OCI-LY1 (cell line): ENCODE data around the gene SCN5A.

Experiments used
- H2AFZ ChIP-seq: fragments of 200-600 bp; sonication (generic), shearing (Covaris generic); 2 replicates; pipeline ENCODE4 v1.6.0; 2014; ENCODE audit warnings: antibody characterized with exemption, mild to moderate bottlenecking, low read length
- H3F3A ChIP-seq: fragments of 200-600 bp; sonication (generic), shearing (Covaris generic); 2 replicates; pipeline ENCODE4 v1.6.0; 2014; ENCODE audit warnings: mild to moderate bottlenecking, antibody characterized with exemption, low read length, moderate library complexity; ENCODE audit not compliant: insufficient read depth
- H3K27ac ChIP-seq: fragments of 200-600 bp; sonication (generic); 2 replicates; pipeline ENCODE4 v1.5.1; 2014; ENCODE audit warnings: low read length, mixed run types, mild to moderate bottlenecking, low read depth; ENCODE audit not compliant: poor library complexity, severe bottlenecking
- H3K27me3 ChIP-seq: fragments of 200-600 bp; sonication (generic); 2 replicates; pipeline ENCODE4 v1.6.0; 2014; ENCODE audit warnings: antibody characterized with exemption, mild to moderate bottlenecking, low read length, moderate library complexity; ENCODE audit not compliant: insufficient read depth
- H3K36me3 ChIP-seq: fragments of 200-600 bp; sonication (generic); 2 replicates; pipeline ENCODE4 v1.6.1; 2014; ENCODE audit warnings: mild to moderate bottlenecking, antibody characterized with exemption, low read length, moderate library complexity, mixed read lengths; ENCODE audit not compliant: insufficient read depth
- H3K4me1 ChIP-seq: fragments of 200-600 bp; sonication (generic); 2 replicates; pipeline ENCODE4 v1.5.1; 2014; ENCODE audit warnings: mild to moderate bottlenecking, low read length, moderate library complexity; ENCODE audit not compliant: insufficient read depth, severe bottlenecking
- H3K4me2 ChIP-seq: fragments of 200-600 bp; sonication (generic), shearing (Covaris generic); 2 replicates; pipeline ENCODE4 v1.6.1; 2014; ENCODE audit warnings: low read length
- H3K4me3 ChIP-seq: fragments of 200-600 bp; sonication (generic); 2 replicates; pipeline ENCODE4 v1.5.1; 2014; ENCODE audit warnings: low read length, low read depth, mild to moderate bottlenecking, mixed read lengths; ENCODE audit not compliant: poor library complexity, severe bottlenecking
- H3K79me2 ChIP-seq: fragments of 200-600 bp; shearing (Covaris generic); 2 replicates; pipeline ENCODE4 v1.6.1; 2016; ENCODE audit warnings: mixed run types, low read length, mixed read lengths; ENCODE audit not compliant: insufficient read depth
- H3K9ac ChIP-seq: fragments of 200-600 bp; sonication (generic), shearing (Covaris generic); 2 replicates; pipeline ENCODE4 v1.6.1; 2014; ENCODE audit warnings: mild to moderate bottlenecking, low read length, mixed read lengths
- H3K9me2 ChIP-seq: fragments of 200-600 bp; sonication (generic), shearing (Covaris generic); 2 replicates; pipeline ENCODE4 v1.6.1; 2014; ENCODE audit warnings: low read depth, mild to moderate bottlenecking, low read length, mixed read lengths
- H3K9me3 ChIP-seq: fragments of 200-600 bp; shearing (Covaris generic); 2 replicates; pipeline ENCODE4 v1.6.1; 2014; ENCODE audit warnings: low read length, mixed read lengths
- H4K20me1 ChIP-seq: fragments of 200-600 bp; sonication (generic), shearing (Covaris generic); 2 replicates; pipeline ENCODE4 v1.6.0; 2016; ENCODE audit warnings: mild to moderate bottlenecking, low read length; ENCODE audit not compliant: insufficient read depth
- CTCF ChIP-seq: fragments of 200-600 bp; sonication (generic), shearing (Covaris generic); IDR thresholded peaks from 2 replicates; pipeline ENCODE4 v1.5.1; 2017; ENCODE audit warnings: mild to moderate bottlenecking, antibody characterized with exemption, low read length, moderate library complexity, mixed read lengths
- EZH2 ChIP-seq: fragments of 200-600 bp; sonication (generic), shearing (Covaris generic); IDR thresholded peaks from 2 replicates; pipeline ENCODE4 v1.8.0; 2017; ENCODE audit warnings: borderline replicate concordance, mixed run types, mild to moderate bottlenecking, antibody characterized with exemption, low read length, moderate library complexity, mixed read lengths

SCN5A gene

GRCh38 chr3:38689346-38689745, 39.9 kb upstream of the SCN5A start:
- H3K27ac ChIP-seq = no peak overlapping the region
- H3F3A ChIP-seq = no peaks in the 10 kb centered on the region
- no peaks in the 10 kb centered on the region for H3K36me3 ChIP-seq
- no peaks in the 10 kb centered on the region for H3K79me2 ChIP-seq
- TF ChIP-seq EZH2 = no peak
- no peak for TF ChIP-seq CTCF
- H3K4me2 ChIP-seq = no peak overlapping the region
- H3K9me2 ChIP-seq = no peaks in the 10 kb centered on the region
- H3K9me3 ChIP-seq = no peaks in the 10 kb centered on the region
- H2AFZ ChIP-seq = no peak overlapping the region
- no peaks in the 10 kb centered on the region for H3K4me1 ChIP-seq
- no peaks in the 10 kb centered on the region for H4K20me1 ChIP-seq
- H3K27me3 ChIP-seq = no peaks in the 10 kb centered on the region
- H3K9ac ChIP-seq = no peak overlapping the region
- H3K4me3 ChIP-seq = no peak overlapping the region

GRCh38 chr3:38687321-38687720, 37.8 kb upstream of the SCN5A start:
- TF ChIP-seq EZH2 (no peak), CTCF (no peak)
- no peaks in the 10 kb centered on the region for H3F3A ChIP-seq
- H3K27me3 ChIP-seq = no peaks in the 10 kb centered on the region
- H2AFZ ChIP-seq = no peak overlapping the region
- H3K9ac ChIP-seq = no peak overlapping the region
- H3K27ac ChIP-seq = no peak overlapping the region
- no peaks in the 10 kb centered on the region for H3K36me3 ChIP-seq
- no peaks in the 10 kb centered on the region for H3K9me2 ChIP-seq
- H4K20me1 ChIP-seq = no peaks in the 10 kb centered on the region
- H3K4me2 ChIP-seq = no peak overlapping the region
- H3K9me3 ChIP-seq = no peaks in the 10 kb centered on the region
- no peak overlapping the region for H3K4me3 ChIP-seq
- H3K79me2 ChIP-seq = no peaks in the 10 kb centered on the region
- no peaks in the 10 kb centered on the region for H3K4me1 ChIP-seq

- Histone ChIP-seq H2AFZ (no peak overlapping the region), H3K79me2 (no peaks in the 10 kb centered on the region), H3K27ac (no peak overlapping the region), H3K4me1 (no peaks in the 10 kb centered on the region), H3K4me2 (no peak overlapping the region), H3K4me3 (no peak overlapping the region), H3K9ac (no peak overlapping the region), H3F3A (no peaks in the 10 kb centered on the region), H4K20me1 (no peaks in the 10 kb centered on the region), H3K27me3 (no peaks in the 10 kb centered on the region), H3K9me3 (no peaks in the 10 kb centered on the region), H3K36me3 (no peaks in the 10 kb centered on the region), H3K9me2 (no peaks in the 10 kb centered on the region)
- TF ChIP-seq CTCF (no peak), EZH2 (no peak)
These were observed 35.1 kb upstream of the SCN5A start for GRCh38 chr3:38684546-38684945.
